ENCODE measurements around the gene LRP2. TPM values are rescaled to one million over a fixed set of nuclear protein-coding genes. Genes with fewer than 3 reads are reported as not detected.

The LRP2 gene
- total and polyA plus RNA-seq, 2 donors: 0.26 TPM; not detected in 1

DNA sequence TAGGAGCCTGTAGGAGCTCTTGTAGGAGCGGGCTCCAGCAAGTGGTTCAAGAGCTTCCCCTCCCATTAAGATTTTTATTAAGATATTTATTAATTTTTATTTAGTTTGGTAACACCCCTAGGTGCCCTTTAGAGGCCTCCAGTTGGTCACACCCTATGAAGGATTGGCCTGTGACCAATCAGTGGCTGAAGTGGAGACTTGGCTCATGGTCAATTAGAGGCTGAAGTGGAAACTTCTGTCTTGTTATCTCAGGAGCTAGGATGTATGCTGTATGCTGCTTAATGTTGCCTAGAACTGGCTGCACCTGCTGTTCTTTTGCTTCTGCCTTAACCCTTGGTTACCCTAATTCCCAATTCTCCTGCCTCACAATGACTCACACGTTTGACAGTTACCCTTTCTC, 244.3 kb downstream of the LRP2 start:
- no peak for DNase-seq (ENCODE audit: extremely low spot score)
- 75% methylated on average over 2 of the region's 2 CpGs for WGBS
- Histone ChIP-seq H3K36me3 (ENCODE audit: insufficient read depth) (no peaks in the 10 kb centered on the region), H3K4me1 (ENCODE audit: insufficient read depth) (no peaks in the 10 kb centered on the region), H3K27ac (ENCODE audit: low read depth) (no peak overlapping the region), H3K4me3 (ENCODE audit: low read depth, low read length) (no peak overlapping the region)

DNA sequence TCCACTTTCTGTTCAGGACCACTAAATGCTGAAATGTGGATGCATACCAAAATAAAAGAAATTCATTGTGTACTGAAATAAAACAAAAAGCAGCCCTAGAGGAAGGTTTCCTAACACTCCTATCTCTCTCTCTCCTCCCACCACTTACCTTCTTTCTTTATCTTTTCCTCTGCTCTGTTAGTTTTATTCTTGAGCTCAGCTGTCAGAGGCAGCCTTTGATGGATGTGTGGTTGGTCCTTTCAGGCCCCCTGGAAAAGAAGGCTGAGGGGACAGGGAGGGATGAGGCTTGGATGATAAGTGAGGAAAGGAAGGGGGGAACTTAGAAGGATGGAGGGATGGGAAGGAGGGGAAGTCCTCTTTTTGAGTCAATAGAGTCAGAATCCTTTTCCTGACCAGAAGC, 245.3 kb downstream of the LRP2 start:
- Histone ChIP-seq H3K4me1 (ENCODE audit: insufficient read depth) (no peaks in the 10 kb centered on the region), H3K4me3 (ENCODE audit: low read depth, low read length) (no peak overlapping the region), H3K27ac (ENCODE audit: low read depth) (no peak overlapping the region), H3K36me3 (ENCODE audit: insufficient read depth) (no peaks in the 10 kb centered on the region)
- no peak for DNase-seq (ENCODE audit: extremely low spot score)

GRCh38 chr2:169116327-169116726, 246.0 kb downstream of the LRP2 start:
- WGBS: 46% methylated on average over 2 of the region's 2 CpGs
- H3K4me1 ChIP-seq (ENCODE audit: insufficient read depth): no peaks in the 10 kb centered on the region
- DNase-seq (ENCODE audit: extremely low spot score): no peak
- no peak overlapping the region for H3K4me3 ChIP-seq (ENCODE audit: low read depth, low read length)
- H3K27ac ChIP-seq (ENCODE audit: low read depth): no peak overlapping the region
- H3K36me3 ChIP-seq (ENCODE audit: insufficient read depth): no peaks in the 10 kb centered on the region

DNA sequence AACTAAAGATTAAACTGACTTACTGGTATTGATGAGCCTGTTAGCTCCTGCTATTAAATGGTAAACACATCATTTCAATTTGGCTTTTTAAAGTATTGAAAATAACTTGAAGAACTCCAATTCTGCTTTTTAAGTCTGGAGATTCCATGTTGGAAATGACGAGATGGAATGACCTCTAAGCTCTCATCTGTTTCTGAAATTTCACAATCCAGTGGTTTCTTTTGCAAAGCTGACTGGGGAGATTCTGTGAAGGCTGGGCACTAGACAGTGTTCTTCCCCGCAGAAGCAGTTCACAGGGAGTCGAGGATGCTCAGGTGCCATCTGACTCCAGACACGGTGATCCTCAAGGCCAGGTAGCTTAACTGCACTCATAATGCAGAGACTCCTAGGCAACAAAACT, 248.3 kb downstream of the LRP2 start:
- Histone ChIP-seq H3K4me1 (ENCODE audit: insufficient read depth) (no peaks in the 10 kb centered on the region), H3K27ac (ENCODE audit: low read depth) (no peak overlapping the region), H3K4me3 (ENCODE audit: low read depth, low read length) (no peak overlapping the region), H3K36me3 (ENCODE audit: insufficient read depth) (no peaks in the 10 kb centered on the region)
- WGBS: 92% methylated on average over 4 of the region's 4 CpGs
- no peak for DNase-seq (ENCODE audit: extremely low spot score)

- Histone ChIP-seq H3K27ac (ENCODE audit: low read depth) (no peak overlapping the region), H3K4me1 (ENCODE audit: insufficient read depth) (no peaks in the 10 kb centered on the region), H3K4me3 (ENCODE audit: low read depth, low read length) (no peak overlapping the region), H3K36me3 (ENCODE audit: insufficient read depth) (no peaks in the 10 kb centered on the region)
- 77% methylated on average over 6 of the region's 6 CpGs for WGBS
- no peak for DNase-seq (ENCODE audit: extremely low spot score)
Measured at GRCh38 chr2:169112841-169113240, 249.5 kb downstream of the LRP2 start.

- Histone ChIP-seq H3K36me3 (ENCODE audit: insufficient read depth) (no peaks in the 10 kb centered on the region), H3K4me3 (ENCODE audit: low read depth, low read length) (no peak overlapping the region), H3K4me1 (ENCODE audit: insufficient read depth) (no peaks in the 10 kb centered on the region), H3K27ac (ENCODE audit: low read depth) (no peak overlapping the region)
- WGBS: 49% methylated on average over 18 of the region's 18 CpGs
- no peak for DNase-seq (ENCODE audit: extremely low spot score)
Measured at GRCh38 chr2:169110916-169111315, 251.4 kb downstream of the LRP2 start.

GRCh38 chr2:169110419-169110818, 251.9 kb downstream of the LRP2 start:
- Histone ChIP-seq H3K4me3 (ENCODE audit: low read depth, low read length) (no peak overlapping the region), H3K36me3 (ENCODE audit: insufficient read depth) (no peaks in the 10 kb centered on the region)
- WGBS: 86% methylated on average over 7 of the region's 7 CpGs

GRCh38 chr2:169109502-169110409, 252.6 kb downstream of the LRP2 start:
- Histone ChIP-seq H3K27ac (ENCODE audit: low read depth) (no peak overlapping the region), H3K4me1 (ENCODE audit: insufficient read depth) (no peaks in the 10 kb centered on the region), H3K36me3 (ENCODE audit: insufficient read depth) (no peaks in the 10 kb centered on the region), H3K4me3 (ENCODE audit: low read depth, low read length) (no peak overlapping the region)
- peak; percentile 47 for DNase-seq (ENCODE audit: extremely low spot score)
- WGBS: 48% methylated on average over 21 of the region's 21 CpGs

More at GRCh38 chr2:169110419-169110818, 251.9 kb downstream of the LRP2 start:
- no peak for DNase-seq (ENCODE audit: extremely low spot score)
- H3K27ac ChIP-seq (ENCODE audit: low read depth): no peak overlapping the region
- H3K4me1 ChIP-seq (ENCODE audit: insufficient read depth): no peaks in the 10 kb centered on the region

DNA sequence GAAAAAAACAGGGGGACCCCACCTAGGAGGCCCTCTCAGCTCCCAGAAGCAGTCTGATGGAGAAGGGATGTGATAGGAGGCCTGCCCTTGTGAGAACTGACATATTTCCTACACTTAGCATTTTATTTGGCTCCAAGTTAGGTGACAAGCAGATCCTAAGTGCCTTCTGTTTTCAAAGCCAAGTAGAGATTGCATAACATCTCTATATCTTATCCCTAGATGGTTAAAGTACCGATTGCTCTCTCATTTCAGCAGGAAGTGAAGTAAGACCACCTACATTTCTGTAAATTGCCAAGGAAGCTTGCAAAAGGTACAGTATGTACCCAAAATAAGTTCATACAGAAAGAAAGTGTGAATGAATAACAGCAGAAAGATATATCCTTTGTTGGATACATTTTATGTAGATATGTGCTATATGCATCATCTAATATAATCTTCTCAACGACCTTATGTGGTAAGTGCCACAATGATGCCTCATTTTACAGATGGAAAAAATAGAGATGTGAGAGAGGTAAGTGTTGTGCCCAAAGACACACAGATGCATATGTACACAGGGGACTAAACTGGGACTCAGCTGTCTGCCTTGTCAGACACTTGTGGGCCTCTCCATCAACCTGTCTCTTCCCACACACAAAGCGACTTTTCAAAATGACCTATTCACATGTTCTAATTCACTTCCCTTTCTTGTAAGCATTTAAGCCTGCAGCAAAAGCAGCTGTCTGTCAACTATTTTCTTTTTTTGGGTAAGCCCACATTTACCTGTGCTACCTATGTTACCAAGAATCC, 254.0 kb downstream of the LRP2 start:
- no peak for DNase-seq (ENCODE audit: extremely low spot score)
- Histone ChIP-seq H3K4me3 (ENCODE audit: low read depth, low read length) (no peak overlapping the region), H3K4me1 (ENCODE audit: insufficient read depth) (no peaks in the 10 kb centered on the region), H3K36me3 (ENCODE audit: insufficient read depth) (no peaks in the 10 kb centered on the region), H3K27ac (ENCODE audit: low read depth) (no peak overlapping the region)
- WGBS: 61% methylated on average over 3 of the region's 3 CpGs

- Histone ChIP-seq H3K4me3 (ENCODE audit: low read depth, low read length) (no peak overlapping the region), H3K4me1 (ENCODE audit: insufficient read depth) (no peaks in the 10 kb centered on the region), H3K27ac (ENCODE audit: low read depth) (no peak overlapping the region), H3K36me3 (ENCODE audit: insufficient read depth) (no peaks in the 10 kb centered on the region)
- DNase-seq (ENCODE audit: extremely low spot score): no peak
- 58% methylated on average over 2 of the region's 2 CpGs for WGBS
Measured at GRCh38 chr2:169107645-169108044, 254.7 kb downstream of the LRP2 start.

- no peak for DNase-seq (ENCODE audit: extremely low spot score)
- 80% methylated on average over 6 of the region's 6 CpGs for WGBS
Measured at GRCh38 chr2:169106563-169107545, 255.5 kb downstream of the LRP2 start.

DNA sequence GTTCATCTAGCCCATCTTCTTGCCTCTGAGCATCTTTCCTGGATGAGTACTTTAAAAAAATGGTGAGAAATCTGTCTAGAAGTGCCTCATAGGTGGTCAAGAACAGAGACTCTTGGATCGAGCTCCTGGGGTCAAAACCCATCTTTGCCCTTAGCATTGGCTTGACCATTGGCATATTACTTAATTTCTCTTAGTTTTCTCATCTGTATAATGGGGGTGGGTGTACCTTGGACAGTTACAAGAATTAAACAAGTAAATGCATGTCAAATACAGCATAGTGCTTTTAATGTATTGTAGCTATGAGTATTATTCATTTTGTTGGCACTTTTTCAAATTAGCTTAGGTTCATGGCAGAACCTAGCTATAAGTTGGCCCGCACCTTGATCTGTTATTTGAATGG, 256.2 kb downstream of the LRP2 start:
- Histone ChIP-seq H3K27ac (ENCODE audit: low read depth) (no peak overlapping the region), H3K4me1 (ENCODE audit: insufficient read depth) (no peaks in the 10 kb centered on the region), H3K36me3 (ENCODE audit: insufficient read depth) (no peaks in the 10 kb centered on the region), H3K4me3 (ENCODE audit: low read depth, low read length) (no peak overlapping the region)
- WGBS: 92% methylated on average over 2 of the region's 2 CpGs
- DNase-seq (ENCODE audit: extremely low spot score): no peak

More at GRCh38 chr2:169106563-169107545, 255.5 kb downstream of the LRP2 start:
- Histone ChIP-seq H3K36me3 (ENCODE audit: insufficient read depth) (no peaks in the 10 kb centered on the region), H3K4me1 (ENCODE audit: insufficient read depth) (no peaks in the 10 kb centered on the region), H3K27ac (ENCODE audit: low read depth) (no peak overlapping the region), H3K4me3 (ENCODE audit: low read depth, low read length) (no peak overlapping the region)

- DNase-seq (ENCODE audit: extremely low spot score): no peak
- H3K36me3 ChIP-seq (ENCODE audit: insufficient read depth): no peaks in the 10 kb centered on the region
- WGBS: 78% methylated on average over 1 of the region's 1 CpG
Measured at GRCh38 chr2:169105476-169105875, 256.9 kb downstream of the LRP2 start.

More at GRCh38 chr2:169105476-169105875, 256.9 kb downstream of the LRP2 start:
- Histone ChIP-seq H3K4me1 (ENCODE audit: insufficient read depth) (no peaks in the 10 kb centered on the region), H3K27ac (ENCODE audit: low read depth) (no peak overlapping the region), H3K4me3 (ENCODE audit: low read depth, low read length) (no peak overlapping the region)
